ENCODE measurements around the gene EME2.

EME2 gene

DNA sequence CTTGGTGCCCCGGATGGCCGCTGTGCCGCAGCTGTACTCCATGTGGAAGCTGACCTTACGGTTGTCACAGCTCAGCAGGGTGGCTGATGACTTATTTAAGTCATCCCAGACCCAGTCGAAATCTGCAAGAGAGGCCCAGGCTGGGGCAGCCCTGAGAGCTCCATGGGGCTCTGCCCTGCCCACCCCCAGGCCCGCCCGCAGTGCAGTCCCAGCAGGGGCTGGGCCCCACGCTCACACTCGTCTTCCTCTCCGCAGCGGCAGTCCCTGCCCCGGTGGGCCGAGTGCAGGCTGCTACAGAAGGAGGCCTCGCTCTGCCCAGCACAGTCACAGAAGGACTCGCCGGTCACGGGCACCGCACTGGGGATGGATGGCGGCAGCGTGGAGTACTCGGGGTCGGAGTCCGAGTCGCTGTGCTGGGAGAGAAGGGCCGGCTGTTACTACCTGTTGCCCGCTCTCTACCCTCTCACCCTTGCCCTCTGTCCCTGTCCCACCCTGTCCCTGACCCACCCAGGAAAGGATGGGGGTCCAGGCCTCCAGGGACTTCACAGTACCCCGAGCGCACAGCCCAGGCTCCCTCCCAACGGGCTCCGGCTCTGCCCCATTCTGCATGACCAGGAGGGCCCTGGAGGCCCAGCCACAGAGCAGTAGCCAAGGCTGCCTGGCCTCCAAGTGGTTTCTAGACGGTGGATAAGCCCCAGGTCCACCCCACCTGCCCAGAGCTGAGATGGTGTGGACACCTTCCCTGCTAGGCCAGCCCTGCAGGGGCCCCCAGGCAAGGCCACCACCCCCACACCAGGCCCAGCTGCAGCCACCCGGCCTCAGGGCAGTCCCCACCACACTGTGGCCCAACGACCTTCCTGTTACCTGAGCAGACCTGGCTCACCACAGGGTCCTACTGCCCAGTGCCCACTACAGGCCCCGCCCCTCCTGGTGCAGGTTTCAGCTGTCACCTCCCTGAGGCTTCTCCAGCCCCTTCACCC lies 5.9 kb downstream of the EME2 start:
- no peak for DNase-seq (ENCODE audit: low spot score)

DNA sequence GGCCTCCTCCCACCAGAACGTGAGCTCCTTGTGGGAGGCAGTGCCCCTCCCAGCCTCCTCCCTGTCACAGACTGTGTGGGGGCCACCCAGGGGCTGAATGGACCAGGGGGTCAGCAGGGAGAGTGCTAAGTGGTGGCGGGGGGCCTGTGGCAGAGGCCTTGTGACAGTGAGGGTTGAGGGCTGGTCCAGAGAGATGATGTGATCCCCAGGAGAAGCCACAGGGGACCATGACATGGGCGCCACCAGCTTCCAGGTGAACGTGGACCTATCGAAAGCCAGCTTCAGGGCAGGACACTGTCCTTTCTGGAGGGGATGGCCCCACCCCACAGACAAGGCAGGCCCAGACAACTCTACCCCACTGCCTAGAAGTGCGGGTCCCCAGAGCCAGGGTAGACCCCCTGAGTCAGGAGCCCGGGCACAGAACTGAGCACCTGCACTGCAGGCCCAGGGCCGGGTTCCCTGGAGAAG lies 6.7 kb downstream of the EME2 start:
- no peak for DNase-seq (ENCODE audit: low spot score)

DNA sequence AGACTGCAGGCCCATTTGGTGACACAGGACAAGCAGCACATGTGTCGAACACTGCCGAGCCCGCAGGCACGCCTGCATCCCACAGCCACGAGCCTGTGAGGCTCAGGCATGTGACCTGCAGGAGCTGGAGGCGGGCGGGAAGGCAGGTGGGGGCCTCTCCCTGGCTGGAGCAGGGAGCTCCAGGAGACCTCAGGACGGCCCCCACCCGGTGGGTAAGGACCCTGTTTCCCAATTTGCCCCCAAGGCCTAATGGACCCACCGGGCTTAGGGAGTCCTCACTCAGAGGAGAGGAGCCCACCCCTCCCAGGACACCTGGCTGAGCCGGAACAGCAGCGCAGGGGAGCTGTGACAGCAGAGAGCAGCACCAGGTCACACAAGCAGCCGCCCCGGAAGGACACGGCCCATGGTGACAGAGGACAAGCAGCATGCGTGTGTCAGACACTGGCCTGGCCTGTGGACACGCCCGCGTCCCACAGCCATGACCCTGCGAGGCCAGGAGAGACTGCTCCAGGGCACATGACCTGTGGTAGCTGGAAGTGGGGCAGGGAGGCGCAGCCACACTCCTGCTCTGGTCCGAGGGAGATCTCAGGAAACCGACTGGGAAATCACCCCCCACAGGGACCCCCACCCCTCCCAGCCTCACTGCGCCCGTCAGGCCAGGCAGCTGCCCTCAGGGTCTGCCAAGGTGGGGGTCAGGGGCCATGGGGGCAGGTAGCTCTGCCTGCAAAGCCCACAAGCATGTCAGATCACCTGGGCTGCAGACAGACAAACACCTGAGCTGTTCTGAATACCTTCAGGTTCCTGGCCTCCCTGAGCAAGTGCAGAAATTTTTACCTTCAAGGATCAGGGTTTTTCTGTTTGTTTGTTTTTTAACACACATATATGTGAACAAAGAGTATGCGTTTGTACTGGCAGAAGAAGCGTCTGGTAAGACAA lies 7.4 kb downstream of the EME2 start:
- DNase-seq (ENCODE audit: low spot score): no peak

GRCh38 chr16:1780677-1781072 lies 8.1 kb downstream of the EME2 start:
- DNase-seq (ENCODE audit: low spot score): no peak

GRCh38 chr16:1781254-1781653 lies 8.6 kb downstream of the EME2 start:
- DNase-seq (ENCODE audit: low spot score): no peak

DNA sequence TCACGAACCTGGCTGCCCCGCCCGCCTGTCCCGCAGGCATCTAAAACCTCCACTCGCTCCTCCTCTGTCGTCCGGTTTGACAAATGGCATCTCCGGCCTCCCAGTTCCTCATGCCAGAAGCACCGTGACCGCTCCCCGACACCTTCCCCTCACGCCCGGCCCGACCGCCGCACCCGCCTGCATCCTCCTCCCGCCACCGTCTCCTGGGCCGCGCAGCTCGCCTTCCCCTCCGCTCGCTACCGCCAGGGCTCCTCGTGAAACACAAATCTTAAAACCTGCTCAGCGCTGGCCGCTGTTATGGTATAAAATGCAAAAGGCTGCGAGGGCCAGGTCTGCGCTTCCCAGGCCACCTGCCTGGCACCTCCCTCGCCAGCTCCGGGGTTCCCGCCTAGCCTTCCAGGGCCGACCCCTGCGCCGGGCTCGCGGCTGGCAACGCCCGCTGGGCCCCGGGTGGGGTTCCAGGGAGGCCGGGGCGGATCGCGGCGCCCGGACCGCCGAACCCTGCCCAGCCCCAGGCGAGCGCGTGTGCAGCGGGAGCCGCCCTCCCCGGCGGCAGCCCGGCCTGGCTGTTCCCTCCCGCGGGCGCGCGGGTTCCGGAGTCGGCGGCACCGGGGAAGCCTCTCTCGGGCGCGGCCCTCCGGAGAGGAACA lies 9.3 kb downstream of the EME2 start:
- peak; percentile 40 for DNase-seq (ENCODE audit: low spot score)

- peak; percentile 99 for DNase-seq (ENCODE audit: low spot score)
Observed at GRCh38 chr16:1782408-1783264, 10.0 kb downstream of the EME2 start, which contains the start of the genes NUBP2 and SPSB3. TSS of gene NUBP2 (plus strand) at chr16:1782960. CDS start at chr16:1783021, 61 bp downstream. TSS of gene SPSB3 (minus strand) at chr16:1782571. CDS start at chr16:1781483, 1,088 bp downstream.

- DNase-seq (ENCODE audit: low spot score): no peak
Observed at GRCh38 chr16:1784977-1785845, 12.6 kb downstream of the EME2 start.

DNA sequence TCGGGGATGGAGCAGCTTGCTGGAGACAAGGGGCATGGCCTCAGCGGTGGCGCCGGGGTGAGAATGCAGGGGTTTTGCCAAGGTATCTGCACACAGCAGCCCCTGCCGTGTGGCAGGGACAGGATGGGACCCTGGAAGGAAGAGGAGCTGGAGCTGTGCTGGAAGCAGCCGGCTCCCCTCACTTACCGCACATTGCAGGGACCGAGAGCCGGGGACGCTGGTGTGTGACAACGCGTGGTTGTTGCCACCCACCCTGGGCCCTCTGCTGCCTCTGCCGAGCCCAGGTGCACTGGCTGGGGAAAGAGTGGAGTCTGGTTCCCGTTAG lies 13.2 kb downstream of the EME2 start:
- DNase-seq (ENCODE audit: low spot score): no peak

- no peak for DNase-seq (ENCODE audit: low spot score)
Observed at GRCh38 chr16:1786242-1787055, 13.8 kb downstream of the EME2 start.

DNA sequence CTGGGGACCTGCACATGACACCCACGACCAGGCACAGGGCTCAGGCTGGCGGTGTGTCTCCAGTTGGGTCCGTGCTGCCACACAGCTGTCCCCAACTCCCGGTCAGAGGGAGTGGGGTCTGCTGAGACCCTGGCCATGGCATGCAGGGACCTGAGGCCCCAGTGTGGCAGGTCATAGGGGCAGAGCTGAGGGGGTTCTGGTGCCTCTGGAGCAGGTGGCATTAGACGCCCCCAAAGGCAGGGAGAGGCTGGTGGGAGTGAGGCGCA lies 14.4 kb downstream of the EME2 start:
- DNase-seq (ENCODE audit: low spot score): no peak

DNA sequence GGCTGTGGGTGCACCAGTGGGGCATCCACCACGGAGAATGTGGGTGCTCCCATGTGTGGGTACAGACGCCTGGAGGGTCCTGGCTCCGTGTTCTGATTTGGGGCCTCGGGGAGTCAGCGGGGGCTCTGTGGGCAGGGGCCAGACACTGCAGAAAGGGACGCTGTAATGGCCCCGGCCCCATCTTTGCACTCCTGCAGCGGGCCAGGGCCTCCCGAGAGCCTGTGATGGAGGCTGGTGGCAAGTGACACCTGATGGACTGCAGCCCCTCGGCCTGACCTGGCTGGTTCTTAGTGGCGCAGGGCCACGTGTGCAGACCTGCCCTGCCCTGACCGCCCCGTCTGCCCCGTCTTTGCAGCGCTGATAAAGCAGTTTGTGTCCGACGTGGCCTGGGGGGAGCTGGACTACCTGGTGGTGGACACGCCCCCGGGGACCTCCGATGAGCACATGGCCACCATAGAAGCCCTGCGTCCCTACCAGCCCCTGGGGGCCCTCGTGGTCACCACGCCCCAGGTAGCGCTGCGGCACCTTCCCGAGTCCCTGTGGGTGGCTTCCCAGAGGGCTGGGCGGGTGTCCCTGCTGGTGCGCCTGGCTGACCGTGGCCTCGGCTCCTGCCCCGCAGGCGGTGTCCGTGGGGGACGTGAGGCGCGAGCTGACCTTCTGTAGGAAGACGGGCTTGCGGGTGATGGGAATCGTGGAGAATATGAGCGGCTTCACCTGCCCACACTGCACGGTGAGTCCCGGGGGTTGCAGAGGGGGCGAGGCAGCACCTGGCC lies 14.9 kb downstream of the EME2 start:
- no peak for DNase-seq (ENCODE audit: low spot score)

DNA sequence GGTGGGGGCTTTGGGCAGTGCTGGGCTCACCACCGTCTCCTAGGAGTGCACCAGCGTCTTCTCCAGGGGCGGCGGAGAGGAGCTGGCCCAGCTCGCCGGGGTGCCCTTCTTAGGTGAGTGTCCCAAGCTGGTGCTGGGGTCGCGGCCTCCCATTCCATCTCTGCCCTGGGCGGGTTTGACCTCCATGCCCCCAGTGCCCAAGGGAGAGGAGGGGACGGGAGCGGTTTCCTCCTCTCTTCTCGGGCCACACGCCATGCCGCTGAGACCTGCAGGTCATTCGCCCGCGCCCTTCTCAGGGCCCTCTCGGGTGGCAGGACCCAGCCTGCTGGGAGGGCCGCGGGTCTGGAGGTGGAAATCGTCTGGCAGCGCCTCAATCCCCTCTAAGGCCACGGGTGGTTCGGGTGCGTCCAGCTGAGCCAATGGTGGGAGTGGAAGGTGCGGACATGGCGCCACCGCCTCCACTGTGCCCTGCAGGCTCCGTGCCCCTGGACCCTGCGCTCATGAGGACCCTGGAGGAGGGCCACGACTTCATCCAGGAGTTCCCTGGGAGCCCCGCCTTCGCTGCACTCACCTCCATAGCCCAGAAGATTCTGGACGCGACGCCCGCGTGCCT lies 15.6 kb downstream of the EME2 start:
- no peak for DNase-seq (ENCODE audit: low spot score)

DNA sequence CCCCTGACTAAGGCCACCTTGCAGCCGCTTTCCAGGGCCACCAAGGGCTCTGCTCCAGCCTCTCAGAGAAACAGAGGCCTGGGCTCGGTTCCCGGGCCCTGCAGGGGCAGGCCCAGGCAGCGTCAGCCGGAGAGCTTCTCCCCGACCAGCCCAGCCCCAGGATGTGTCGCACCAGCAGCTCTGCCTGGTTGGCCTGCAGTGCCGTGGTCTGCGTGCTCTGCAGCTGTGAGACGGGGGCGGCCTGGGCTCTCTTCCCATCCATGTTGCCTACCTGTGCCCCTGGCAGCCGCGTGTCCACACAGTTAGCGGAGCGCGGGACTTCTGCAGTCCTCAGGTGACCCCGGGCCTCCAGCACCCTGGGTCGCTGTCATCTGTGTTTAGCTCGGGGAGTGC lies 16.1 kb downstream of the EME2 start:
- DNase-seq (ENCODE audit: low spot score): no peak

DNA sequence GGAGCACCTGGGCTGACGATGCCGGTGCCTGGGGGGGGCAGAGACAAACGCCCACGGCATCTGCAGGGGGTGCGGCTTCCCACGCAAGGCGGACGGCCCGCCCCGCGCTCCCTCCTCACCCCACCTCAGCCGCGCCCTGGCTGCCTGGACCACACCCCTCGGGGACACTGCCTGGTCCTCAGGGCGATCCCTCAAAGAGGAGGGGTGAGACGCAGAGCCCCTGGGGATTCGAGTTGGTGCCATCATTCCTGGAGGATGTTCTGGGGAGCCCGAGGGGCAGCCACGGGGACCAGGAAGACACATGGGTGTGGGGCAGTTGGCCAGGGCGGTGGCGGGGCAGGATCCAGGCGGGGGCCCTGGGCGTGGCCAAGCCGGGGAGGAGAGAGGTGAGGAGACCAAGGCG lies 17.0 kb downstream of the EME2 start:
- DNase-seq (ENCODE audit: low spot score): no peak

DNA sequence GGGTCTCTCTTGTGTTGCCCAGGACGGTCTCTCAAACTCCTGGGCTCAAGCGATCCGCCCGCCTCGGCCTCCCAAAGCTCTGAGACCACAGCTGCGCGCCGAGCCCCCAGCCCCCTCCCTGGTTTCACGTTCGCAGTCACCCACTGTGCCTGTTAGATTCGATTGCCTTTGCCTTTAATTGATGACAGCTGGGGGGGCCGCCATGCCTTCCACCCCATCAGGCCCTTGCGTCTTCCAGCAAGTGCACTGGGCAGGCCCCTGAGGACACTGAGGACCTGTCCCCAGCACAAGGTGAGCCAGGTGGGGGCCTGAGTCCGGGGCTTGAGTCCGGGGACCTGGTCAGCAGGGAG lies 17.6 kb downstream of the EME2 start:
- DNase-seq (ENCODE audit: low spot score): no peak

DNA sequence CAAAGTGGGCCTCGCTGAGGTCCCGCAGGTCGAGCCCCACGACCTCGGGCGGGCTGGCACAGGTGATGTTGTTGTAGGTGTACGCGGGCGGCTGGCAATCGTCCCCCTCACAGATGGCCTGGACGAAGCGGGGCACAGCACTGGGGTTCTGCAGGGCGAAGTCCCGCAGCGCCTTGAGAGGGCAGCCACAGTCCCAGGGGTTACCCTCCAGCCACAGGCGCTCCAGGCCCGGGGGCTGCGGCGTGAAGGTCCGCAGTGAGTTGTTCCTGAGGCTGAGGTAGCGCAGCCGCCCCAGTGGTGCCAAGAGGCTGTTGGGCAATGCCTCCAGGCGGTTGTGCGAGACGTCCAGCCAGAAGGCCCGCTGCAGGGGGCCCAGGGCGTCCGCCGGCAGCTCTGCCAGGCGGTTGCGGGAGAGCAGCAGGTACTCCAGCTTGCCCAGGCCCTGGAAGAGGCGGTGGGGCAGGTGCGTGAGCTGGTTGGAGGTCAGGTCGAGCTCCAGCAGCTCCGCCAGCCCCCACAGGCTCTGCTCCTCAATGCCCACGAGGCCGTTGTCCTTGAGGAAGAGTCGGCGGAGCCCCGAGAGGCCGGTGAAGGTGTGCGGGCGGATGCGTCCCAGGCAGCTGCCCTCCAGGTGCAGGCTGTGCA lies 18.1 kb downstream of the EME2 start:
- DNase-seq (ENCODE audit: low spot score): no peak
